ENCODE results near the gene CEP70. TPM values are rescaled to one million over a fixed set of nuclear protein-coding genes. Genes with fewer than 3 reads are reported as not detected.

The CEP70 gene
- total RNA-seq, 4 donors from 2014 or later, result 13.0 to 25.3 (median 17.5) TPM

GRCh38 chr3:138625707-138626365 lies 31.8 kb upstream of the CEP70 start:
- TF ChIP-seq, protein P1, sequence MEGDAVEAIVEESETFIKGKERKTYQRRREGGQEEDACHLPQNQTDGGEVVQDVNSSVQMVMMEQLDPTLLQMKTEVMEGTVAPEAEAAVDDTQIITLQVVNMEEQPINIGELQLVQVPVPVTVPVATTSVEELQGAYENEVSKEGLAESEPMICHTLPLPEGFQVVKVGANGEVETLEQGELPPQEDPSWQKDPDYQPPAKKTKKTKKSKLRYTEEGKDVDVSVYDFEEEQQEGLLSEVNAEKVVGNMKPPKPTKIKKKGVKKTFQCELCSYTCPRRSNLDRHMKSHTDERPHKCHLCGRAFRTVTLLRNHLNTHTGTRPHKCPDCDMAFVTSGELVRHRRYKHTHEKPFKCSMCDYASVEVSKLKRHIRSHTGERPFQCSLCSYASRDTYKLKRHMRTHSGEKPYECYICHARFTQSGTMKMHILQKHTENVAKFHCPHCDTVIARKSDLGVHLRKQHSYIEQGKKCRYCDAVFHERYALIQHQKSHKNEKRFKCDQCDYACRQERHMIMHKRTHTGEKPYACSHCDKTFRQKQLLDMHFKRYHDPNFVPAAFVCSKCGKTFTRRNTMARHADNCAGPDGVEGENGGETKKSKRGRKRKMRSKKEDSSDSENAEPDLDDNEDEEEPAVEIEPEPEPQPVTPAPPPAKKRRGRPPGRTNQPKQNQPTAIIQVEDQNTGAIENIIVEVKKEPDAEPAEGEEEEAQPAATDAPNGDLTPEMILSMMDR (IDR thresholded peaks at IDR 0.05; ENCODE audit: low read depth), result no peak

DNA sequence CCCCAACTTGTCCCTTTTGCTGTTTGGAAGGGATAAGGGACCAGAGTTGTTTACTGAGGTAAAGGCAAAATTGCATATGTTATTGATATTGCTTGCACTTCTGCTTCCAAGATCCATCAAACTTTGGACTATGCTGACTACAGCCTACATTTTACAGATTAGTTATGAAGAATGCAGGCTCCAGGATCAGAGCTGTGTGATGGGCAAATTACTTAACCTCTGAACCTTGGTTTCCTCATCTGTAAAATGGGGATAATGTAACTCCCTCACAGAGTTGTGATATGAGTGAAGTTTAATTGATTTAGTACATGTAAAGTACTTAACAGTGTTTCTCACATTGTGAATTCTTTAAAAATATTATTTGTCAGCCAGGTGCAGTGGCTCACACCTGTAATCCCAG lies 30.5 kb upstream of the CEP70 start:
- TF ChIP-seq, protein P1 (IDR thresholded peaks at IDR 0.05; ENCODE audit: low read depth), result no peak

- TF ChIP-seq, protein P1 (IDR thresholded peaks at IDR 0.05; ENCODE audit: low read depth), result no peak
These were observed 26.4 kb upstream of the CEP70 start for GRCh38 chr3:138620431-138620830.

DNA sequence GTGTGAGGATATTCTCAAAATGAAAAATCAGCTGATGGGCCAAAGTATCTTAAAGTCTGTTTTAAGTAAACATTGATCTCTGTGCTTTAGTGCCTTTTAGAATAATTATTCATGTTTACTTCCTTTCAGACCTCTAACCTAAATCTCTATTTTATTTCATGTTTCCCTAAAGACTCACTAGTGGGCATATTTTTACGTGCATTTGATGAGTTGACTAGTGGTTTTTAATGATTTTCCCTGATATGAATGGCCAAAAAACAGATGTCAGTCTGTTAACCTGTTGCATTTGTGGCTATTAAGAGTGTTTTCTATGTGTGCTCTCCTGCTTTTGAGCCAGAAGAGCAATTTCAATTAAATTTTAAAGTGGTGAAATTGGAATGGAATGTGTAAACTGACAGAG lies 21.4 kb upstream of the CEP70 start:
- TF ChIP-seq, protein P1 (IDR thresholded peaks at IDR 0.05; ENCODE audit: low read depth), result no peak

- TF ChIP-seq, protein P1 (IDR thresholded peaks at IDR 0.05; ENCODE audit: low read depth), result no peak
These were observed 15.8 kb upstream of the CEP70 start for GRCh38 chr3:138609898-138610266.

GRCh38 chr3:138608322-138609135 lies 14.5 kb upstream of the CEP70 start, which contains the start of gene FAIM:
Gene FAIM, plus strand, starts transcription at chr3:138608771. Its CDS starts 10,956 bp downstream, at chr3:138619727.
- TF ChIP-seq, protein P1 (IDR thresholded peaks at IDR 0.05; ENCODE audit: low read depth), result no peak

DNA sequence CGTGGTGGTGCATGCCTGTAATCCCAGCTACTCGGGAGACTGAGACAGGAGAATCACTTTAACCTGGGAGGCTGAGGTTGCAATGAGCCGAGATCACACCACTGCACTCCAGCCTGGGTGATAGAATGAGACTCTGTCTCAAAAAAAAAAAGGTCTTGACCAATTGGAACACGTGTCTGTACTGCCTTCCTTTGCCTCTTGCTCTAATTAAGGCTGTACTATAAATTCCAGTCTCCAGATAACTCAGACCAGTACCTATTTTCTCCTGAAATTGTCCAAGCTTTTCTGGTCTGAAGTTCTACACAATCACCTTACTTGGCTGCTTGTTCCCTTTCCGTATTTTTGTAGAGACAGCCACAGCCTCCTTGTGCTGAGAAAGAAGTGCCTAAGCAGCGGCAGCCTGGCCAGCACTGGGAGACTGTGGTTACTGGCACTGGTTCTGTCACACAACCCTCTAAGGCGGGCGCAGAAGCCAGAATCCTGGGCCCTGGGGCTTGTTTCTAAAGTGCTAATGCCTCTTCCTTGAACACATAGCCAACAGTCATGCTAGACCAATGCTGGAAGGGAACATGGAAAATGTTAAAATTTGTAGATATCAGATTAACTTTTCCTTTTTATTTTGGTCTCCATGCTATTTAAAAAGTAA lies 6.2 kb upstream of the CEP70 start:
- TF ChIP-seq, protein P1 (IDR thresholded peaks at IDR 0.05; ENCODE audit: low read depth), result no peak

Measured in subcutaneous adipose tissue (tissue), 4 donors.